Measurements from ENCODE around the gene RAN.
"Not testable (repeated sequence)": the region's sequence is repeated elsewhere in the genome, so short reads cannot be mapped to it uniquely, and the experiment has no call there.

RAN gene

DNA sequence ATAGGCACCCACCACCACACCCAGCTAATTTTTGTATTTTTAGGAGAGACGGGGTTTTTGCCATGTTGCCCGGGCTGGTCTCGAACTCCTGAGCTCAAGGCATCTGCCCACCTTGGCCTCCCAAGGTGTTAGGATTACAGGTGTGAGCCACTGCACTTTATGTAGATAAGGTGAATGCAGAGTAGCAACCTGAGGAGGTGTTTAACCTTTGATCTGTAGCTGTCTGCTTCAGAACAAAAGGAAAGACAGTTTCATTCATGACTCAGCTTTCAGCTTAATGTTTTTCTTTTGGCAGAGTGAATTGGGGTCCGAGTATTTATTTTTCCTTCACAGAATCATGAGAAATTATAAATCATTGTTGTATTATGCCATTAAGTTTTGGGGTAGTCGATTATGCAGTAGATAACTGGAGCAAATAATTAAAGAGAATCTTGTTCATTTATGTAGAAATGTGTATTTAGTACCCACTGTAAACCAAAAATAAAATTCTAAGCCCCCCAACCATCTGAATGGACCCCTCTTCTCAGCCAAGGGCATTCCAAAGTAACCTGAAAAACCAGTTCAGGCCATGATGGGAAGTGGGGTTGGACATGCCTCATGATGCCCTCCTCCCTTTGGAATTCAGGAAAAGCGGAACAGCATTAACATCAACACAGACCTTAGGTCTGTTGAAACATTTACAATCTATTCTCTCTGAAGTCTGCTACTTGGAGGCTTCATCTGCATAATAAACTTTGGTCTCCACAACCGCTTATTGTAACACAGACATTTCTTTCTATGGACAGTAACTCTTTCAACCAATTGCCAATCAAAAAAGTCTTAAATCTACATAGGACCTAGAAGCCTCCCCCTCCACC is 22.1 kb upstream of the RAN start:
- DNase-seq (ENCODE audit: low read depth in 1 of 2, low spot score in 1 of 2): no peak

DNA sequence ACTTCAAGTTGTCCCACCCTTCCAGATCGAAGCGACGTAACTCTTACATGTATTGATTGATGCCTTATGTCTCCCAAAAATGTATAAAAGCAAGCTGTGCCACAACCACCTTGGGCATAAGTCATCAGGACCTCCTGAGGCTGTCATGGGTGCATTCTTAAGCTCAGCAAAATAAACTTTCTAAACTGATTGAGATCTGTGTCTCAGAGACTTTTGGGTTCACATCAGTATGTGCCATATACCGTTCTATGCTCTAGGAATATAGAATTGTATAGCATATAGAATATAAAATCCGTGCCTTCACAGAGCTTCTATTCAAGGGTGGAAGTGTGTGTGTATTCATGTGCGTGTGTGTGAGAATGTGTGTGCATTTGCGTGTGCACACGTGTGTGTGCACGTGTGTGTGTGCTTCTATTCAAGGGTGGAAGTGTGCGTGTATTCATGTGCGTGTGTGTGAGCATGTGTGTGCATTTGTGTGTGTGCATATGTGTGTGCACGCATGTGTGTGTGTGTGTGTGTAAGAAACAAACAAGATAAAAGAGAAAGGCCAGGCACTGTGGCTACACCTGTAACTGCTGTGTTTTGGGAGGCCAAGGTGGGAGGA is 21.3 kb upstream of the RAN start:
- no peak for DNase-seq (ENCODE audit: low read depth in 1 of 2, low spot score in 1 of 2)

DNA sequence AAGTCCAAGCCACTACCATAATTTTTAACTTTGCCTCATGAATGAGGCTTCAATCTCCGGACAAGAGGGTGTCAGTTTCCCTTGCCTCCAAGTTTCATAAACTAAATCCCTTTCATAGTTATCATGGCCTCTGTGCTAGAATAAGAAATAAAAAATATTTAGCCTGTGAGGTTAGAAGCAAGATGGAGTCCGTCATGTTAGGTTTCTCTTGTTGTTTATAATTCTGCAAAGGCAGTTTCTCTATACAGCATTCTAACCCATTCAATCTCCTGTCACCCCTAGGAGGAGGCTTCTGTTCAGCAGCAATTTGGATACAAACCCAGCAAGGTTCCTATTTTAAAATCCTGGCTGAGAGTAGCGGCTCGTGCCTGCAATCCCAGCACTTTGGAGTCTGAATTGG is 15.8 kb upstream of the RAN start:
- no peak for DNase-seq (ENCODE audit: low read depth in 1 of 2, low spot score in 1 of 2)

DNA sequence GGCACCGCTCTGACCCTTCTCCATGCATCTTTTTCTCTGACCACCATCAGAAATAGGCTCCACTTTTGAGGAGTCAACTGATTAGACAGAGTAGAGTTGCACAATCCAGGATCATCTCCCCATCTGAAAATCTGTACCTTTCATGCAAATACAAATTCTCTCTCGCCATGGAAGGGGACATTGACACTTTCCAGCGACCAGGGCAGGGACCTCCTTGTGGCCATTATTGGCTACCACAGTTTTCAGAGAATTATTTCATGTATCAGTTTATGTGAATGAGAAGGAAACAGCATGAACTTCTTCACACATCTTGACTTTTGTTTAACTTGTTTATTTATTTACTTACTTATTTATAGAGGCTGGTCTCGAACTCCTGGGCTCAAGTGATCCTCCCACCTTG is 13.8 kb upstream of the RAN start:
- DNase-seq (ENCODE audit: low read depth in 1 of 2, low spot score in 1 of 2): no peak

DNA sequence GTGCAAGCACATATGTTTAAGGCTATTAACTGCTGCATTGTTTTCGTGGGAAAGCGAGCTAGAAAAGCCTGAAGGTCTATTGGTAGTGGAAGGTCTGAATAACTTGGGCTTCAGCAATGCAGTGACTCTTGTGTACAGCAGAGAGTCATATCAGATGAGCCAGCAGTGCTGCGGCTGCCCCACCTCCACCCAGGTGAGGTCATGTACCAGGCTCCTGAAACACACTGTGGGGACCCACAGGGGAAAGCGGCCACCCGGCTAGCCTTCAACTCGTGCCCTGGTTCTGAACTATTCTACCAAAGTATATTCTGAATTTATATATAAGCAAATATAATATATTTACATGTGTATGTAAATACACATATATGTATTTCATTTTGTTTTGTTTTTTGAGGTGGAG is 12.7 kb upstream of the RAN start:
- DNase-seq (ENCODE audit: low read depth in 1 of 2, low spot score in 1 of 2): no peak

DNA sequence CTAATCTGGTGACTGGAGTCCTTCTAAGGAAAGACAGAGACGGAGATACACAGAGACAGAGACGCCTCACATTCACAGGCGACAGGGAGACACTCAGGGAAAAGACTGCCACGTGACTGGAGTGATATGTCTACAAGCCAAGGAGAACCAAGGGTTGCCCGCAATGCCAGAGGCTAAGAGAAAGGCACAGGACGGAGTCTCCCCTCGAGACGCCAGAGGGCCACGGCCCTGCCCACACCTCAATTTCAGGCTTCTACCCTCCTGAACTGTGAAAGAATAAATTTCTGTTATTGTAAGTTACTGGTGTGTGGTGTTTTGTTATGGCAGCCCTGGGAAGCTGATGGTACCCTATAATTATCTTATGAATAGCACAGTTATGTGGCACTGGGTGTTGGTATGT is 11.6 kb upstream of the RAN start:
- no peak for DNase-seq (ENCODE audit: low read depth in 1 of 2, low spot score in 1 of 2)

DNA sequence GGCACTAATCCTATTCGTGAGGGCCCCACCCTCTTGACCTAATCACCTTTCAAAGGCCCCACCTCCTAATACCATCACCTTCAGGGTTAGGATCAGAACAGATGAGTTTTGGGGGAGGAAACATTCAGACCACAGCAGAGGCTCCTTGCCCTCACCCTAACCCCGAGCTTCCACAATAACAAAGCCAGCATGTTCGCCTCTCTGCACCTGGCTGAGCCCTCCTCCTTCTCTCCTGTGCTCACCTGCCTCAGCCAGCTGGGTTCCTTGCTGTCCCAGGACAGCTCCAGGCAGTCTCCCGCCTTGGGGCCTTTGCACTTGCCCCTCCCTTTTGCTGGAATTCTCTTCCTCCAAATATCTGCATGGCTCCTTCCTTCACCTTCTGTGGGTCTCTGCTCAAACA is 9.7 kb upstream of the RAN start:
- no peak for DNase-seq (ENCODE audit: low read depth in 1 of 2, low spot score in 1 of 2)

DNA sequence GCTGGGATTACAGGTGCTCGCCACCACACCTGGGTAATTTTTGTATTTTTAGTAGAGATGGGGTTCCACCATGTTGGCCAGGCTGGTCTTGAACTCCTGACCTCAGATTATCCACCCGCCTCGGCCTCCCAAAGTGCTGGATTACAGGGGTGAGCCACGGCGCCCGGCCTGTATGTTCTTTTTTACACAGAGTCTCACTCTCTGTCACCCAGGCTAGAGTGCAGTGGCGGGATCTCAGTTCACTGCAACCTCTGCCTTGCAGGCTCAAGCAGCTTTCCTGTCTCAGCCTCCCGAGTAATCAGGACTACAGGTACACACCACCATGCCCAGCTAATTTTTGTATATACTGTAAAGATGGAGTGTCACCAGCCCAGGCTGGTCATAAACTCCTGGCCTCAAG is 9.1 kb upstream of the RAN start:
- not testable (repeated sequence) for DNase-seq (ENCODE audit: low read depth in 1 of 2, low spot score in 1 of 2)

DNA sequence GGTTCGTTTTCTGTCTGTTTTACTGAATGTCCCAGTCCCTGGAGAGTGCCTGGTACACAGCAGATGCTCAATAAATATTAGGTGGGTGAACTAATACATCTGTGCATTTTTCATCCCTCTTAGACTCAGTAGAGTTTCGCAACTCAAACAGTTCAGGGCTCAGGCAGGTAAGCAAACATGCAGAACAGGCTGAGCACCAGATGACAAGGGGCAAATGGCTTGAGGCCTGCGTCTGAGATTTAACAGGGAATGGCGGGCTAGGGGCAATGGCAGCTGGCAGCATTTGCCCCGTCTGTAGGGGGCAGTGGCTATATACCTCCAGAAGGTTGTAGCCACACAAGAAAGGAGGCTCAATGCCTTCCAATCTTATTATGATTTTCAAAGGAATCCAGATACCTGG is 8.6 kb upstream of the RAN start:
- no peak for DNase-seq (ENCODE audit: low read depth in 1 of 2, low spot score in 1 of 2)

DNA sequence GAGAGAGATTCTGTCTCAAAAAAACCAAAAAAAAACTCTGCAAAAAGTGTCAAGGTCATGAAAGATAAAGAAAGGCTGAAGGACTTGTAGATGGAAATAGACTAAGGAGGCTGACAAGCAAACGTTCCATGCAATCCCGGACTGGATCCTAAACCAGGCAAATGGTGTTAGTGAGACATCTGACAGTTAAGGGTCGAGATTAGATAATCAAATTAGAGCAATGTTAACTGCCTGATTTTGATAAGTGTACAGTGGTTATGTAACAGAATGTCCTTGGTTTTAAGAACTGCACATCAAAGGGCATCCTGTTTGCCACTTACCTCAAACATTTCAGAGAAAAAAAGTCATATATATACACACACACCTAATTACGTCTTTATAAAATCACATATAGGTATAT is 3.5 kb upstream of the RAN start:
- no peak for DNase-seq (ENCODE audit: low read depth in 1 of 2, low spot score in 1 of 2)

DNA sequence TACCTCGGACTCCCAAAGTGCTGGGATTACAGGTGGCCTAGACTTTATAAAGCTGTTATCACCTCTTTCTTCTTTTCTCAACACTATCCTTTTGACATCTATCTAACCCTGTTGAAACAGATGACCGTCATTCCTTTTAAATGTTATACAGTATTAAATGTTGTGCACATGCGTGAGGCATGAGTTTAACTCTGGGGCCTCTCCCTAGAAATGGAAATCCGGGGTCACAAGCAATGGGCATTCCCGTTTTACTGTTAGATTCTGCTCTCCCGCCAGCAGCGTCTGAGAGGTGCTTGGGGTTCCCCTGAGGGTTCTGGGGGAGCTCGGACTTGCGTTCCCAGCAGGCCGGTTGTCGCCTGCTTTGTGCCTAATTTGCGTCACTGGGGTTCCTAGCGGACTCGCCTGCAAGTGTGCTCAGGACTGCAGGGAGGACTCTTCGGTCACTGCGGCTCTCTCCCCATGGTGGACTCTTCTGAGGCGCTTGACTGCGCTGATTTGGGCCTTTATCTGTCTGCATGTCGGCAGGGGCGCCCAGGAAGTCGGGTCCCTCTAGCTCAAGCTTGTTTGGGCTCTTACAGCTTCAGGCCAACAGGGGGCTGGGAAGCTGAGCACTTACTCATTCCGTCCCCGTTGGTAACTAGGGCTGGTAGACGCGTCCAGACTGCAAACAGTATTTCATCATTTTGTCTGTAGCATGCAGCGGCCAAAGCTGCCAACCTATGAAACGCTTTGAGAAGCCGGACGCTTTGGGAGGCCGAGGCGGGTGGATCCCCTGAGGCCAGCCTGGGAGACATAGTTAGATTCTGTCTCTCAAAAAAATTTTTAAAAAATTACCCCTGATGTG is 1.2 kb upstream of the RAN start:
- DNase-seq (ENCODE audit: low read depth in 1 of 2, low spot score in 1 of 2): peak; percentile 40 to 49

DNA sequence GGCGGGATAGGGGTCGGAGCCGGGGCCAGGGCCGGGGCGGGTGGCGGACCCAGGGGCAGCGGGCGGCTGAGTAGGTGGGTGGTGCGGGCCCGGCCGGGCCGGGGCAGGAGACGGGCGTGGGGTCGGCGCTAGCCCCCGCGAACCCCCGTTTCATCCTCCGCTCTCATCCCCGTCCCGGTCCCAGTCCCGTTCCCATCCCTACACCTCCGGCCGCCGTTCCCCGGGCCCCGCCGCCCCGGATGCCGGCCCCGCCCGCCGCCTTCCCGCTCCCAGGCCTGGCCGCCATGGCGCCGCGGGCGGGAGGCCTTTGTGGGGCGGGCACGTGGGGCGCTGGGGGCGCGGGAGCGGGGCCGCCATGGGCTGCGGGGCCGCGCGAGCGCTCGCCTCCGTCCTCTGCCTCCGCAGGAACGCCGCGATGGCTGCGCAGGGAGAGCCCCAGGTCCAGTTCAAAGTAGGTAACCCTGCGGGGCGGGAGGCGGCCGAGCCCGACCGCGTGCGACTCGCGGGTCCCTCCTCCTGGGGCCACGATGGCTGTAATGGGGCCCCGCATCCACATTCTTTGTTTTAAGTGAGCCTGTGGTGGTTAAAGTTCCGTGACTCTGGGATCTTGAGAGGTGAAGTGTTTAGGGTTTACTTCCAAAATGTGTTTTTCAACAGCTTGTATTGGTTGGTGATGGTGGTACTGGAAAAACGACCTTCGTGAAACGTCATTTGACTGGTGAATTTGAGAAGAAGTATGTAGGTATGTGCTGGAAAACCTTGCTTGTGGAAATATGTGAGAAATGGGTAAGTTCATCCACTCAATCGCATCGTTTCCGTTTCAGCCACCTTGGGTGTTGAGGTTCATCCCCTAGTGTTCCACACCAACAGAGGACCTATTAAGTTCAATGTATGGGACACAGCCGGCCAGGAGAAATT is 572 bp downstream of the RAN start:
- DNase-seq (ENCODE audit: low read depth in 1 of 2, low spot score in 1 of 2): peak in 1 of 2 donors; percentile 29

DNA sequence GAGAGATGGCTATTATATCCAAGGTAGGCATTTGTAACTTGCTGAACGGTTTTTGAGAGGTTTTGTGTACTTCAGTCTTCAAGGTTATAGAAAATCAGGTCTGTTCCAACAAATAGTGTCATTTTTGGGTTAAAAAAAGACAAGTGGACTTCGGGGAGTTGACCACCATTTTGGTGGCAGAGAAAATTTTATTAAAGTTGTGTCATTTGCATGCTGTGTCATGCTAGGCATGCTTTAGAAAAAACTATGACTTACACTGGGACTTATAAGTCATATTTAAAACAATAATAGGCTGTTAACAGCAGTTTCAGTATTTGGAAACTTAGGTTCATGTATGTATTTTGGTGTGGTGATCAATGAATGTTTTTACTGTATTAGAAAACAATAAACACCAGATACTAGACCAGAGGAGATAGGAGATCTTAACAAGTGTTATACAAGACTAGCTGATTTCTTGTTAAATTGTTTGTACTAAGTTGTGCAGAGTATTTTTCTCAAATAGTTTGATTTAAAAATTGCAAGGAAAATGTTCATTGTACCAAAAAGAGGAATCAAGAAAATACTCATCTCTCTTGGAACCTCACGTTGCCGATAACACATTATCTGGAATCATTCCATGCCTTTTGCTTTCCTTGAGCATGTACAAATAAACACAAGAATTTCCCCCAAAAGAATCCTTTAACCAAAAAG is 1.4 kb downstream of the RAN start:
- DNase-seq (ENCODE audit: low read depth in 1 of 2, low spot score in 1 of 2): no peak

DNA sequence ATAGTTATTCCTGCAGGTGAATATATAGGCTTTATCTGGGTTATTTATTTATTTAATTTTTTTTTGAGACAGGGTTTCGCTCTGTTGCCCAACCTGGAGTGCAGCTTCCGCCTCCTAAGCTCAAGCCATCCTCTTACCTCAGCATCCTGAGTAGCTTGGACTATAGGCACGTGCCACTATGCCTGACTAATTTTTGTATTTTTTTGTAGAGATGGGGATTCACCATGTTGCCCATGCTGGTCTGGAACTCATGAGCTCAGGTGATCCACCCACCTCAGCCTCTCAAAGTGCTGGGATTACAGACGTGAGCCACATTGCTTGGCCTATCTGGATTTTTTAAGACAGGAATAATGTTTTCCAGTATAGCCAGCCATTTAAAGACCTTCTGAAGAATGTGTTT is 2.0 kb downstream of the RAN start:
- no peak for DNase-seq (ENCODE audit: low read depth in 1 of 2, low spot score in 1 of 2)

DNA sequence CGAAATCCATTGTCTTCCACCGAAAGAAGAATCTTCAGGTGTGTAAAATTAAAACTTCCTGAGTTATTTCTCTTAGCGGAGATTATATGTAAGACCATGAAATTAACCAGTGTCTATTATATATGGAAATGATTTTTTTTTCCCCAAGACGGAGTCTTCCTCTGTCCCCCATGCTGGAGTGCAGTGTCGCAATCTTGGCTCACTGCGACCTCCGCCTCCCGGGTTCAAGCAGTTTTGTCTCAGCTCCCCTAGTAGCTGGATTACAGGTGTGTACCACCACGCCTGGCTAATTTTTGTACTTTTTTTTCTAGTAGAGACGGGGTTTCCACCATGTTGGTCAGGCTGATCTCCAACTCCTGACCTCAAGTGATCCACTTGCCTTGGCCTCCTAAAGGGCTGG is 2.8 kb downstream of the RAN start:
- DNase-seq (ENCODE audit: low read depth in 1 of 2, low spot score in 1 of 2): no peak

DNA sequence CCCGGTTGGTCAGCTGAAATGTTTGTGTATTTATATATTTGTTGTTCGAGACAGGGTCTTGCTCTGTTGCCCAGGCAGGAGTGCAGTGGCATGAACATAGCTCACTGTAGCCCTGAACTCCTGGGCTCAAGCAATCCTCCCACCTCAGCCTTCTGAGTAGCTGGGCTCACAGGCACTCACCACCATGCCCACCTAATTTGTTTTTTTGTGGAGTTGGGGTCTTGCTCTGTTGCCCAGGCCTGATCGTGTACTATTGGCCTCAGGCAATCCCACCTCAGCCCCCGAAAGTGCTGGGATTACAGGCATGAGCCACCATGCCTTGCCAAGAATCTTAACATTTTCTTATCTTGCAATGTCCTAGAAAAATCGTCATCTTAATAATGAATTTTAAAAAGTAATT is 3.3 kb downstream of the RAN start:
- DNase-seq (ENCODE audit: low read depth in 1 of 2, low spot score in 1 of 2): no peak

DNA sequence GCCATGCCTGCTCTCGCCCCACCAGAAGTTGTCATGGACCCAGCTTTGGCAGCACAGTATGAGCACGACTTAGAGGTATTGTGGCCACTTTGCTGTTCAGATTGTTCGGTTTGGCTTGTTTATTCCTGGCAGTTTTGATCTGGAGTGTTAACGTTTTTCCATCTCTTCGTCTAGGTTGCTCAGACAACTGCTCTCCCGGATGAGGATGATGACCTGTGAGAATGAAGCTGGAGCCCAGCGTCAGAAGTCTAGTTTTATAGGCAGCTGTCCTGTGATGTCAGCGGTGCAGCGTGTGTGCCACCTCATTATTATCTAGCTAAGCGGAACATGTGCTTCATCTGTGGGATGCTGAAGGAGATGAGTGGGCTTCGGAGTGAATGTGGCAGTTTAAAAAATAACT is 3.8 kb downstream of the RAN start:
- not testable (repeated sequence) for DNase-seq (ENCODE audit: low read depth in 1 of 2, low spot score in 1 of 2)

DNA sequence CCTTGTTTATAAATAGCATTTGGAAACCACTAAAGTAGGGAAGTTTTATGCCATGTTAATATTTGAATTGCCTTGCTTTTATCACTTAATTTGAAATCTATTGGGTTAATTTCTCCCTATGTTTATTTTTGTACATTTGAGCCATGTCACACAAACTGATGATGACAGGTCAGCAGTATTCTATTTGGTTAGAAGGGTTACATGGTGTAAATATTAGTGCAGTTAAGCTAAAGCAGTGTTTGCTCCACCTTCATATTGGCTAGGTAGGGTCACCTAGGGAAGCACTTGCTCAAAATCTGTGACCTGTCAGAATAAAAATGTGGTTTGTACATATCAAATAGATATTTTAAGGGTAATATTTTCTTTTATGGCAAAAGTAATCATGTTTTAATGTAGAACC is 4.4 kb downstream of the RAN start:
- DNase-seq (ENCODE audit: low read depth in 1 of 2, low spot score in 1 of 2): no peak

DNA sequence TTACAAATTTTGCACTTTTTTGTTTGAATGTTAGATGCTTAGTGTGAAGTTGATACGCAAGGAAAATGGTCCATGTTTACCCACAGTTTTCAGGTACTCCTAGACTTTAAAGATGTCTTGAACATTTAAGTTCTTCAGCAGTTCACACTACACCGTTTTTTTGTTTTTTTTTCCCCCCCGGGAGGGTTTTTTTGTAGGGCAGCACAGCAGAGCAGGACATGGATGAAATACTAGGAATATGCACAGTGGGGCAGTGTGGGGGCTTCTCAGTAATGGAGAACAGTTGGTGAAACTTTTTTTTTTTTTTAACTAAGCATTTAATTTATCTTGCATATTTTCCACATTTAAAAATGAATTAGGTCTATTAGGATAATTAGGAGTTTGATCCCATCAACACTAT is 4.9 kb downstream of the RAN start:
- DNase-seq (ENCODE audit: low read depth in 1 of 2, low spot score in 1 of 2): no peak

DNA sequence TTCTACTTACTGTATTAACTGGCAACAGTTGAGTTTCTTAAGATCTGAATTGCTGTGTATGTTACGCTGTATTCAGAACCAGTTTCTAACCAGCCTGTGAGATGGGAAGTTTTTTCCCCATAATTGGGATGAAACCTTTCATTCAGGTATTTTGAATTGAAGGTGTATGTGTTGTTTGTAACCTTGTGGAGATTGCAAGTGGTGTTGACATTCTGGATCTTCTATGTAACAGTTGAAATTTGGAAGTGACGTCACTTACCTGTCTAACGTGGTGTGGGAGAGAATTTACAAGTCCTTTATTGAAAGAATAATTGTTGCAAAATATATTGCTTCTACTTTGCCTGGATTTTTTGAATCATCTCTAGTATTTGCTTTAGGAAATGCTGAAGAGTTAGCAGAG is 5.5 kb downstream of the RAN start:
- DNase-seq (ENCODE audit: low read depth in 1 of 2, low spot score in 1 of 2): no peak

All from activated T-helper 1 cell treated with anti-CD3 and anti-CD28 coated beads, Interleukin-2, amount 50 U/mL, for 16 hours (primary cell).